GM18499 (cell line): ENCODE results near the gene TOLLIP.
"Not testable (repeated sequence)": the region's sequence is repeated elsewhere in the genome, so short reads cannot be mapped to it uniquely, and the experiment has no call there.

Experiments used
- ATAC-seq: cut with Tn5 transposase; IDR thresholded peaks from one replicate; pipeline ENCODE4 v1.9.1; 2021; ENCODE audit warnings: moderate number of reproducible peaks; ENCODE audit not compliant: insufficient read depth, unreplicated experiment

TOLLIP gene

GRCh38 chr11:1344056-1344635, 34.7 kb upstream of the TOLLIP start:
- ATAC-seq = no peak

DNA sequence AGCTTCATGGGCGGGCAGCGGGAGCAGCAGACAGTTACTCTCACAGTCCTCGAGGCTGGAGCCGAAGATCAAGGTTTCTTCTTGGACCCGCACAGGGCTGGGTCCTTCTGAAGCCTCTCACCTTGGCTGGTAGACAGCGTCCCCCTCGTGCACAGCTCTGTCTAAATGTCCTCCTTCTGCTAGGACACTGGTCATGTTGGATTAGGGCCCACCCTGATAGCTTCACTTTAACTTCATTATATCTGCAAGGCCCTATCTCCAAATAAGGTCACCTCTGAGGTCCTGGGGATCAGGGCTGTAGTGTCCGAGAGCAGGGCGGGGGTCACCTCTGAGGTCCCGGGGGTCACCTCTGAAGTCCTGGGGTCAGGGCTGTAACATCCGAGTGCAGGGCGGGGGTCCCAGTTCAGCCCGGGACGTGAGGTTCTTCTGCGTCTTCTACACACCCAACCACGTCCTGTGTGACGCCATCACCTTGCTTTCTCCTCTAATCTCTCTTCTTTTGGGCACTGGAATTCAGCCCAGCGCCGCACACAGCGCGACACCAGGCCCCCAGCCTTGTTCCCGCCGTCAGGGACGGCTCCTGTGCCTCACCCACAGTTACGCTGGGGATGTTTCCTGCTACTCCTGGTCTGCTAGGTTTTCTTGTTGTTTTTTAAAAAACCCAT, 34.1 kb upstream of the TOLLIP start:
- no peak for ATAC-seq

GRCh38 chr11:1342946-1343345, 33.5 kb upstream of the TOLLIP start:
- ATAC-seq = no peak

DNA sequence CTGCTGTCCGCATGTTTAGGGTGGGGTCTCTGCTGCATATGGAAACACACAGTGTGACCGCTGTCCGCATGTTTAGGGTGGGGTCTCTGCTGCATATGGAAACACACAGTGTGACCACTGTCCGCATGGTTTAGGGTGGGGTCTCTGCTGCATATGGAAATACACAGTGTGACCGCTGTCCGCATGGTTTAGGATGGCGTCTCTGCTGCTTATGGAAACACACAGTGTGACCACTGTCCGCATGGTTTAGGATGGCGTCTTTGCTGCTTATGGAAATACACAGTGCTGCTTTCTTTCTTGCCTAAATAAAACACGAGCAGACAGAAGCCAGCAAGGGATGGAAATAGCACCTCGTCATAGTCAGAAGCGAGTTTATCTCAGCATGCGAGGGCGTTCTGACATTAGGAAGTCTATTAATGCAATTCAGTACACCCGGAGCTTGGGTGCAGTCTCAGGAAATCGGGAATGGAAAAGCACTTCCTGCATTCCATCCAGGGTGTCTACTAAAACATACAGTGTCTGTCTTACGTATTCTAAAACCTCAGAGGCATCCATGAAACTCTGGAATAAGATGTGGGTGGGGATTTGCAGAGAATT, 32.6 kb upstream of the TOLLIP start:
- no peak for ATAC-seq

- not testable (repeated sequence) for ATAC-seq
These were observed 31.8 kb upstream of the TOLLIP start for GRCh38 chr11:1341226-1341625.

- no peak for ATAC-seq
These were observed 30.7 kb upstream of the TOLLIP start for GRCh38 chr11:1340111-1340510.

- no peak for ATAC-seq
These were observed 29.7 kb upstream of the TOLLIP start for GRCh38 chr11:1339066-1339675.

GRCh38 chr11:1338201-1339065, 29.0 kb upstream of the TOLLIP start:
- ATAC-seq = no peak

GRCh38 chr11:1337647-1338007, 28.2 kb upstream of the TOLLIP start:
- no peak for ATAC-seq

DNA sequence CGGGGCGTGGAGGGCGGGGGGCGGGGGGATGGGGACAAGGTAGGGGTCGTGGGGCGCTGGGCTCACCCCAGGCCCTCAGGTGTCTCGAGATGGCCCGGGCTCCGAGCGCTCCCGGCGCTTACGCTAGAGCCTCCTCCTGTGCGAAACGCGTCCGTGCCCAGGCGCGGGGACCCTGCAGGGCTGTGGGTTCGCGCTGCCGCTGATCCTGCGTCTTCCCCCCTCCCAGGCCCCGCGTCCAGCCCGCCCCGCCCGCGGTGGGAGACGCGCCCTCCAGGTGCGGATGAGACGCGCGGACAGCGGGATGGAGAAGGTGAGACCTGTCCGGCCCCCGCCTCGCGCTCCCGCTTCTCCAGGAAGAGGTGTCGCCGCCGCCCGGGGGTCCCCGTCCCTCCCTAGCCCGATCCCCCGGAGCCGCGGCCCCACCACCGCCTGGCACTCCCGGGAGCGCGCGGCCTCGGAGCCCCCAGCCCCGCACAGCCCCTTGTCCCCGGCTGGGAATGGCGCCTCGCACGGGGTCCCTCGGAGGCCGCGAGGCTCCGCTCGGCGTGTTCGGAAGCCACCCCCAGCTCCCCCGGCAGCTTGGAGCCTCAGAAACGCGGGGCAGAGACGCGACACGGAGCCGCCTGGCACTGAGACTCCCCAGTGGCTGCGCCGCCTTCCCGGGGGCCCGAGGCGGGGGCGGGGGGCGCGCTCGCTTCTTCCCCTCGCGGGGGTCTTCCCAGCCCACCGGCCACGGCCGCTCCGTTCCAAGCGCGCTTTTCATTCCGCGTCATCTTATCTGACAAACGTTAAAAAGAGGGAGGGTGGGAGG, 27.6 kb upstream of the TOLLIP start:
- no peak for ATAC-seq

DNA sequence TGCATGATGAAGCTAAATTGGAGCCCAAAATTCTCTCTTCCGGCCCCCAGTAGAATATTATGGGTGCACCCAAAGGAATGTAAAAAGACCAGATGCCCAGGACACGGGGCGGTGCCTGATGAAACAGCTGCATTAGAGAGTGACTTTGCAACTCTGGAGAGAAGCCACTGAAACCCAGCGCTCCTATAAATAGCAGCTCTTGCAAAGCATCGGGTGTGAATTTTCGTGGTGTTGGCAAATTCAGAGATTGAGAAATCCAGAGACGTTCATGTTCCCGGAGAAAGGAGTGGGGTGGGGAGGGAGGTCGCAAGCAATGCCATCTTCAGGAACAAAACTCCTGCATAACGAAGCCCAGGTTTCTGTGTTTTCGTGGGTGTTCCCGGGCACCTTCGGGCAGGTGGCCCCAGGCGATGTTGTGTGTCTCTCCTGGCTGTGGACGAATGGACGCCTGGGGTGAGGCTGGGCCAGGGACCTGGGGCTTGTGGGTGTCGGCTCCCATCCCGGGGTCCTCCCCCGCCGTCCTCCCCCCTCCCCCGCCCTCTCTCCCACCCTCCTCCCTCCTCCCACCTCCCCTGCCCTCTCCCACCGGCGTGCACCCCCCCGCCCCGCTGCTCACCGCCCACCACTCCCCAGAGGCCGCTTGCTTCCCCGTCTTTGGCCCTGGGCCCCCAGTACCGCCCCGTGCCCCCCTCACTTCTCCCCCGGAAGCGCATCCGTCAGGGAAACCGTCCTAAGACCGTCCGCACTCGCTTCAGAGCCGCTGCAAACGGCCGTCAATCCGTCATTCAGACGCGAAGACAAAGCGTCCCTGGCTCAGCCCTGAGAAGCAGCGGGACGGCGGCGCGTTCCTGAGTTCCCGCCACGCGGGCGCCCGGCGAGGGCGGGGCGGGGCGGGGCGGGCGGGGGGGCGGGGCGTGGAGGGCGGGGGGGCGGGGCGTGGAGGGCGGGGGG, 26.7 kb upstream of the TOLLIP start:
- ATAC-seq = no peak

GRCh38 chr11:1335264-1335810, 25.9 kb upstream of the TOLLIP start:
- no peak for ATAC-seq

GRCh38 chr11:1333860-1334259, 24.4 kb upstream of the TOLLIP start:
- ATAC-seq = no peak

DNA sequence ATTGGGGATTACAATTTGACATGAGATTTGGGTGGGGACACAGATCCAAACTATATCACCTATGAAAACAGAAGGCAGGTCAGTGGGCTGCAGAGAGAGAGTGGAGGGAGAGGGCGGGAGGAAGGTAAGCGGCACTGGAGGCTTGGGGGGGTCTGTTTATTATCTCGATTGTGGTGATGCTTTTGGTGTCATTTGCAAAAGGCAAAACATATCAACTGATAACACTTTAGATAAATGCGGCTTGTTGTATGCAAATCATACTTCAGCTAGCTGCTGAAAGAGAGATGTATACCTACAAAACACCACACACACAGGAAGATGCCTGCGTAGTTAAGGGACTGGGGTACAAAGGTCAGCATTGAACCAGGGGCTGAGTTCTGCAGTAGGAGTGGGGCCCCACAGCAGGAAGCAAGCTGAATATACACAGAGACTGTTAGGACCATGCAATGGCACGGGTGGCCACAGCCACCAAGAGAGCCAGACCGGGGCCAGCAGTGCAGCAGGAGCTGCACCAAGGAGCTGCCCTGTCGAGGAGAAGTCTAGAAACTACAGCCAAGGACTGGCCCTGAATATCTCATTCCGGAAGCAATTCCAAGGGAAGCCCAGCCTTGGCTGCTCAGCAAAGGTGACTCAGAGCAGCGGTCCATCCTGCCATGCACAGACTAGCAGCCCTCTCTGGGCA, 23.8 kb upstream of the TOLLIP start:
- no peak for ATAC-seq

DNA sequence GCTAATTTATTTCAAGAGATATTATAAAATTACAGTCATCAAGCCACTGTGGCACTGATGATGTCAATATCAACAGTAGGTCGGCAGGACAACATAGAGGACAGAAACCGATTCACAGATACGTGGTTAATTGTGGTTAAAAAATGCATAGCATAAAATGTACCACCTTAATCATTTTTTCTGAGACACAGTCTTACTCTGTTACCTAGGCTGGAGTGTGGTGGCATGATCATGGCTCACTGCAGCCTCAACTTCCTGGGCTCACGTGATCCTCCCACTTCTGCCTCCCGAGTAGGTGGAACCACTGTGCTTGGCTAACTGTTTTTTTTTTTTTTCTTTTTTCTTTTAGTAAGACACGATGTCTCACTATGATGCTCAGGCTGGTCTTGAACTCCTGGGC, 21.0 kb upstream of the TOLLIP start:
- no peak for ATAC-seq

DNA sequence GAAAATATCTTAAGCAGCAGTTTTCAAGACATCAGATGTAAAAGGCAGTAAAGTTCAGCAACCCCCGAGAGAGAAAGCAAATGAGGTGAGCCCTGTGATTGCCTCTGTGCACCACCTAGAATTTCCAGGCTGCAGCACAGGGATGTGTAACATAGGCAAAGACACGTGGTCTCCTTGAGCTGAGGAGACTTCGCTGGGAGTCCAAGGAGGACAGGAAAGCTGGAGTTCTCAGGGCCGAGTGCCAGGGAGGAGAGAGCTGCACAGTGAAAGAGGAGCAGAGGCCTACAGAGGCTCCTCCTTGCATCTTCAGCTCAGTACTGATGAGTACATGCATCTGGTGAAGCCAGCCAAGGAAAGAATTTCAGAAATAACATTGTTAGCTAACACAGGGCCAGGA, 17.6 kb upstream of the TOLLIP start:
- no peak for ATAC-seq

DNA sequence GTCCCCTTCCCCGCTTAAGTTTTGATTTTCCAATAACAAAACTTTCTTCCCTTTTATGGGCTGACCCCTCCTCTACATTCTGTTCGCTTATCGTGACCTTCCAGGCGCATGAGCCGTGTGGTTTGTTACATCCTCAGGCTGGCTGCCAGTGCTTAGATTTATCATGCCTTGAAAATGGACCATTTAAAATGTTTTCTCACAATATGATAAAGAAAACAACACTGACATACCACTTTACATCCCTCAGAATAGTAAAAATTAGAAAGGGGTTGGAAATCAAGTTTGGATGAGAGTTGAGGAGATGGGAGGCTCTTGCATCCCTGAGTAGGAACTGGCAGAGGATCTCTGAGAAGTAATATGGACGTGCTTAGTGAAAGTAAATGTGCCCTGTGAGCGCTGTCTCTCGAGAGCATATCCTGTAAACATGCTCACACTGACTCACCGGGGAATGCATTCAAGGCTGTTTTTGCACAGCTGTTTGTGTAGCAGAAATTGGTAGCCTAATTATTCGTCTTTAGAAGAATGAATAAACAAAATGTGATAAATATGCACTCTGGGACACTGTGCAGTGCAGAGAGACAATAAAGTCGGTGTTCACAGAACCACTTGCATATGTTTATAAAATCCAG, 17.1 kb upstream of the TOLLIP start:
- ATAC-seq = no peak

DNA sequence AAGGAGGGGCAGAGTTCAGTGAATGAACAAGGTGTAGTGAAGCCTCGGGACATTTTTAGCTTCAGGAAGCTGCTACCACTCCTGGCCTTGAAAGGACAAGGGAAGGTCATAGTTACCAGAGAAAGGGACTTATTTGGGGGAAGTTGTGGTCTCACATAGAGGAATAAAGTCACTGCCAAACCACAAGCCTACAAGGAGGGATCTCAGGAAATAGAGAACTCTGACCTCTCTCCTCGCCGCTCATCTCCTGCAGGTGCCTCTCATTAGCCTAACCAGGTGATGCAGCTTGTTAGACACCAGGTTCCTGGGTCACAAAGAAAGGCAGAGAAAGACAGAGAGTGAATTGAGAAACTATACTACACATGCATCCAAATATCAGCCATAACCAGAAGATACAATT, 14.3 kb upstream of the TOLLIP start:
- ATAC-seq = no peak
